K562 (cell line): ENCODE measurements around the gene HDGFL2. TPM values are rescaled to one million over a fixed set of nuclear protein-coding genes. Genes with fewer than 3 reads are reported as not detected.

Experiments
- ATAC-seq: fragments of 200-7000 bp; cut with Tn5 transposase; 3 replicates; pipeline ENCODE4 v1.9.1; 2020; ENCODE audit warnings: moderate library complexity
- BruUV-seq: library from RNA; stranded (reverse); fragments of 400-500 nt; replicated peaks from 2 replicates; lab custom pipeline; 2021; lab: Mats Ljungman, UMichigan
- CTCF ChIA-PET: fragments of 300-600 bp; formaldehyde crosslinking; extraction: SDS; loops from one replicate; lab custom pipeline; 2021; ENCODE audit warnings: low intra/inter-chr PET ratio; lab: Yijun Ruan, JAX
- POLR2A ChIA-PET: fragments of 300-600, 350-650 bp; sonication (Branson Sonifier 250); formaldehyde crosslinking; extraction: SDS; loops from one replicate; lab custom pipeline; 2021; ENCODE audit warnings: antibody characterized with exemption, inconsistent platforms; lab: Yijun Ruan, JAX
- DNase-seq, 4 experiments: peaks; one replicate each; pipeline versions ENCODE4 v3.0.0 to v3.0.0-alpha.2; 2011 to 2018; ENCODE audit warnings: low spot score in 3 of 4, mixed read lengths in 3 of 4; ENCODE audit errors: extremely low read depth in 1 of 4
- FAIRE-seq: peaks from 2 replicates; lab custom pipeline; 2011; peaks lifted over from hg19 to GRCh38; lab: Jason Lieb, UNC
- H2AFZ ChIP-seq: 2 replicates; pipeline ENCODE4 v1.6.0; 2011; ENCODE audit warnings: low read depth, low read length, control low read depth, inconsistent platforms
- H3K27ac ChIP-seq: fragments of 200-600 bp; 3 replicates; pipeline ENCODE4 v1.8.0; 2011; ENCODE audit warnings: low read depth, mild to moderate bottlenecking, control low read depth, inconsistent platforms, low read length, moderate library complexity, mixed read lengths; ENCODE audit errors: extremely low read depth
- H3K27me3 ChIP-seq, 2 experiments: fragments of 300-600 bp in 1 of 2; 2 replicates in 1 of 2; 3 replicates in 1 of 2; pipeline versions ENCODE4 v1.6.0 to v1.8.0; 2011; ENCODE audit warnings: inconsistent platforms in 2 of 2, low read length in 2 of 2, mild to moderate bottlenecking in 1 of 2, mixed read lengths in 1 of 2, moderate library complexity in 1 of 2; ENCODE audit not compliant: control insufficient read depth in 2 of 2, insufficient read depth in 2 of 2
- H3K36me3 ChIP-seq: fragments of 300-600 bp; 3 replicates; pipeline ENCODE4 v1.8.0; 2011; ENCODE audit warnings: mild to moderate bottlenecking, low read length, inconsistent platforms; ENCODE audit not compliant: control insufficient read depth, insufficient read depth
- H3K4me1 ChIP-seq, 2 experiments: fragments of 200-600 bp in 1 of 2; replicated peaks in 1 of 2; 2 replicates in 1 of 2; 3 replicates in 1 of 2; pipeline versions ENCODE4 v1.5.1 to v1.8.0; 2011; ENCODE audit warnings: inconsistent platforms in 2 of 2, low read length in 2 of 2, mild to moderate bottlenecking in 1 of 2, mixed read lengths in 1 of 2, moderate library complexity in 1 of 2; ENCODE audit not compliant: control insufficient read depth in 2 of 2, insufficient read depth in 2 of 2
- H3K4me2 ChIP-seq: 2 replicates; pipeline ENCODE4 v1.6.1; 2011; ENCODE audit warnings: low read length, control low read depth, inconsistent platforms, mixed read lengths; ENCODE audit not compliant: insufficient read depth
- H3K4me3 ChIP-seq: fragments of 200-600 bp; sonication (generic), shearing (Covaris generic); 2 replicates; pipeline ENCODE4 v1.5.1; 2016; ENCODE audit warnings: control low read depth, inconsistent platforms
- H3K79me2 ChIP-seq: fragments of 200-600 bp; 3 replicates; pipeline ENCODE4 v1.8.0; 2011; ENCODE audit warnings: low read length, inconsistent platforms; ENCODE audit not compliant: control insufficient read depth, insufficient read depth
- H3K9ac ChIP-seq, 2 experiments: 2 replicates each; pipeline versions ENCODE4 v1.6.0 to v1.6.1; 2011; ENCODE audit warnings: low read depth in 2 of 2, low read length in 2 of 2, control low read depth in 1 of 2, inconsistent platforms in 1 of 2, mild to moderate bottlenecking in 1 of 2, mixed read lengths in 1 of 2; ENCODE audit not compliant: insufficient read depth in 1 of 2
- H3K9me1 ChIP-seq: one replicate; pipeline ENCODE4 v1.6.0; 2011; ENCODE audit warnings: inconsistent platforms, mild to moderate bottlenecking, low read length, moderate library complexity; ENCODE audit not compliant: control insufficient read depth, insufficient read depth
- H3K9me3 ChIP-seq: replicated peaks from 2 replicates; pipeline ENCODE4 v1.5.1; 2011; ENCODE audit warnings: low read depth, low read length, inconsistent platforms; ENCODE audit not compliant: control insufficient read depth, insufficient read depth
- H4K20me1 ChIP-seq: replicated peaks from 2 replicates; pipeline ENCODE4 v1.6.1; 2011; ENCODE audit warnings: low read length, inconsistent platforms, mixed read lengths; ENCODE audit not compliant: control insufficient read depth, insufficient read depth
- ARNT ChIP-seq, 2 experiments: fragments of 450-650 bp; IDR thresholded peaks; 2 replicates each; pipeline ENCODE4 v1.6.1; 2016; ENCODE audit warnings: mild to moderate bottlenecking in 1 of 2
- CC2D1A ChIP-seq: fragments of 450-650 bp; IDR thresholded peaks from 2 replicates; pipeline ENCODE4 v1.6.1; 2017; ENCODE audit warnings: mild to moderate bottlenecking
- CGGBP1 ChIP-seq: fragments of 250-450 bp; sonication (Bioruptor Pico); IDR thresholded peaks from 2 replicates; pipeline ENCODE4 v1.9.0; 2021; ENCODE audit warnings: mild to moderate bottlenecking
- HCFC1 ChIP-seq: IDR thresholded peaks from 2 replicates; pipeline ENCODE4 v1.6.1; 2012; ENCODE audit warnings: low read depth, low read length, improper control_type of control experiment
- HNRNPK ChIP-seq: fragments of 200-400 bp; formaldehyde crosslinking; IDR thresholded peaks from one replicate; pipeline ENCODE4 v1.6.1; 2018; ENCODE audit warnings: mild to moderate bottlenecking, low read depth, low read length; ENCODE audit not compliant: poor library complexity, severe bottlenecking
- MLLT1 ChIP-seq, 2 experiments: fragments of 450-650 bp; IDR thresholded peaks; 2 replicates each; pipeline ENCODE4 v1.6.1; 2016
- MLX ChIP-seq, 2 experiments: fragments of 450-650 bp in 1 of 2; sonication (generic) in 1 of 2; formaldehyde crosslinking; conservative IDR thresholded peaks; 2 replicates each; pipeline versions ENCODE4 v1.4.0 to v1.8.1; 2020 to 2022; ENCODE audit warnings: mild to moderate bottlenecking in 1 of 2, missing genetic modification reagents in 1 of 2
- MTA1 ChIP-seq: fragments of 450-650 bp; IDR thresholded peaks from 2 replicates; pipeline ENCODE4 v1.6.1; 2017; ENCODE audit warnings: borderline replicate concordance
- NFIC ChIP-seq: fragments of 450-650 bp; IDR thresholded peaks from 2 replicates; pipeline ENCODE4 v1.6.1; 2017; ENCODE audit warnings: mild to moderate bottlenecking, inconsistent platforms
- ZBTB26 ChIP-seq: fragments of 450-650 bp; formaldehyde crosslinking; IDR thresholded peaks from 2 replicates; pipeline ENCODE4 v1.4.0; 2022; ENCODE audit warnings: missing genetic modification characterization
- ZNF124 ChIP-seq: sonication (generic); formaldehyde crosslinking; IDR thresholded peaks from 2 replicates; pipeline ENCODE4 v1.8.1; 2022; ENCODE audit warnings: missing genetic modification reagents
- ZNF133 ChIP-seq: fragments of 250-450 bp; sonication (Bioruptor Pico); IDR thresholded peaks from 2 replicates; pipeline ENCODE4 v1.4.0; 2020; ENCODE audit warnings: mild to moderate bottlenecking
- ZNF134 ChIP-seq: fragments of 250-450 bp; sonication (Bioruptor Pico); conservative IDR thresholded peaks from 2 replicates; pipeline ENCODE4 v1.4.0; 2020
- ZNF316 ChIP-seq: fragments of 450-650 bp; IDR thresholded peaks from 2 replicates; pipeline ENCODE4 v1.6.1; 2016
- WGBS: fragments of 100-300 bp; shearing (Covaris generic); methylation state at CpG from one replicate; pipeline ENCODE4 v1.1.6; 2016; ENCODE audit warnings: low coverage, mixed read lengths; ENCODE audit not compliant: insufficient coverage; ENCODE audit errors: missing lambda C conversion rate; 5-methylcytosine and 5-hydroxymethylcytosine counted together
- in situ Hi-C: fragments of 300-500 bp; cut with MboI; formaldehyde crosslinking; loops from 4 replicates; pipeline ENCODE4 v1.15.0; 2018; ENCODE audit warnings: inconsistent platforms, mixed read lengths
- intact Hi-C: fragments of 100-400 bp; cut with micrococcal nuclease; formaldehyde crosslinking; loops from 2 replicates; pipeline ENCODE4 v1.14.2; 2022
- polyA plus RNA-seq, 8 experiments: library from polyadenylated mRNA; depleted of rRNA in 4 of 8; stranded (reverse) in 5 of 8; unstranded in 3 of 8; fragments of >200 nt; fragmentation: Nextera tagmentation in 2 of 8; fragmentation: Illumina TruSeq in 1 of 8; extraction: Ambion mirVana in 2 of 8; extraction: Trizol in 1 of 8; gene quantifications; 2 replicates each; pipeline versions ENCODE4 v1.2.1 to v1.2.3, GENCODE V29; 2011 to 2014; ENCODE audit warnings: inconsistent platforms in 1 of 8, missing spikeins in 1 of 8
- total RNA-seq, 7 experiments: library from RNA; depleted of rRNA in 6 of 7; stranded (reverse); fragments of >200 nt in 6 of 7; fragmentation: Illumina TruSeq in 2 of 7; extraction: Trizol in 2 of 7; gene quantifications; 2 replicates each; pipeline versions ENCODE4 v1.2.1 to v1.2.3, GENCODE V29; 2011 to 2021; ENCODE audit warnings: low replicate concordance in 1 of 7
- TF ChIP-seq, protein P1 (sequence below), 2 experiments: fragments of 150-350 bp in 1 of 2; IDR thresholded peaks; 2 replicates each; pipeline ENCODE4 v1.6.1; 2012 to 2016; ENCODE audit warnings: low read depth in 2 of 2, low read length in 2 of 2, mild to moderate bottlenecking in 1 of 2, moderate library complexity in 1 of 2

The HDGFL2 gene
- total and polyA plus RNA-seq, 9 of the 15 experiments (the other 6 are each of a cell fraction or from before 2014, with no cell fraction given), result 0.13 to 61.7 (median 16.0) TPM

DNA sequence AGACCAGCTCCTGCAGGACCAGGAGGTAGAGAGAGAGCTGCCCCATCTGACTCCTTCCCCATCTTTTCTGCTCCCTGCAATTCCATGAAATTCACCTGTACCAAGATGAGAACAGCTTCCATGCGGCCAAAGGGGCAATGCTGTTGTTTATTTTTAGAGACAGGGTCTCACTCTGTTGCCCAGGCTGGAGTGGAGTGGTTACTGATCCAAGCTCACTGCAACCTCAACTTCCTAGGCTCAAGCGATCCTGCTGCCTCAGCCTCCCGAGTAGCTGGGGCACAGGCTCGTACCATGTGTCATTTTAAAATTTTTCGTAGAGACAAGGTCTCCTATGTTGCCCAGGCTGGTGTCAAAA is 49.8 kb downstream of the HDGFL2 start:
- POLR2A ChIA-PET, result interaction anchor here (0.9 kb wide), 1 partner anchor 18 kb away, joined by 3 read pairs; no protein-coding TSS in a partner anchor
- H3K9me1 ChIP-seq, result no peaks in the 10 kb centered on the region
- 0 out of 2 replicates have a peak, but pooled peaks cover 3% of the 10 kb centered on the region for H4K20me1 ChIP-seq
- in situ Hi-C loops (no loop called here), intact Hi-C loops (no loop called here)
- H3K9me3 ChIP-seq, result no peaks in the 10 kb centered on the region
- no peaks in the 10 kb centered on the region for H3K79me2 ChIP-seq
- H3K27ac ChIP-seq, result no peak overlapping the region
- no peak overlapping the region for H2AFZ ChIP-seq
- H3K9ac ChIP-seq, result peak overlapping the region in 1 of 2 experiments; percentile 64; a peak in 2 of 4 replicates
- H3K4me2 ChIP-seq, result no peak overlapping the region
- CTCF ChIA-PET, result interaction anchor here (0.6 to 2.1 kb wide), 2 partner anchors 114 to 250 kb away, joined by 3 to 9 read pairs; no protein-coding TSS in a partner anchor
- FAIRE-seq (no peak), ATAC-seq (no peak), DNase-seq (no peak)
- no peak overlapping the region for H3K4me3 ChIP-seq
- H3K27me3 ChIP-seq, result no peaks in the 10 kb centered on the region; a peak in 1 of 5 replicates
- BruUV-seq, result no TSS peak
- peaks cover 0 to 42% of the 10 kb centered on the region in 2 experiments; a peak in 2 of 5 replicates for H3K4me1 ChIP-seq
- WGBS, result 24% methylated on average over 5 of the region's 5 CpGs
- H3K36me3 ChIP-seq, result no peaks in the 10 kb centered on the region
- no peak for TF ChIP-seq ARNT (IDR thresholded peaks at IDR 0.05)
- TF ChIP-seq ZBTB26 (CRISPR knock-in tag), result no peak
- TF ChIP-seq MLLT1 (IDR thresholded peaks at IDR 0.05), result no peak
- TF ChIP-seq CC2D1A, result no peak
- no peak for TF ChIP-seq ZNF124 (CRISPR knock-in tag)
- no peak for TF ChIP-seq HNRNPK
- TF ChIP-seq MTA1, result no peak
- no peak for TF ChIP-seq MLX (CRISPR knock-in tag; conservative IDR thresholded peaks at IDR 0.05)
- TF ChIP-seq ZNF134, result no peak
- no peak for TF ChIP-seq ZNF133 (CRISPR knock-in tag)
- TF ChIP-seq ZNF316, result no peak
- no peak for TF ChIP-seq CGGBP1 (CRISPR knock-in tag)
- no peak for TF ChIP-seq HCFC1
- no peak for TF ChIP-seq NFIC
- TF ChIP-seq, protein P1, sequence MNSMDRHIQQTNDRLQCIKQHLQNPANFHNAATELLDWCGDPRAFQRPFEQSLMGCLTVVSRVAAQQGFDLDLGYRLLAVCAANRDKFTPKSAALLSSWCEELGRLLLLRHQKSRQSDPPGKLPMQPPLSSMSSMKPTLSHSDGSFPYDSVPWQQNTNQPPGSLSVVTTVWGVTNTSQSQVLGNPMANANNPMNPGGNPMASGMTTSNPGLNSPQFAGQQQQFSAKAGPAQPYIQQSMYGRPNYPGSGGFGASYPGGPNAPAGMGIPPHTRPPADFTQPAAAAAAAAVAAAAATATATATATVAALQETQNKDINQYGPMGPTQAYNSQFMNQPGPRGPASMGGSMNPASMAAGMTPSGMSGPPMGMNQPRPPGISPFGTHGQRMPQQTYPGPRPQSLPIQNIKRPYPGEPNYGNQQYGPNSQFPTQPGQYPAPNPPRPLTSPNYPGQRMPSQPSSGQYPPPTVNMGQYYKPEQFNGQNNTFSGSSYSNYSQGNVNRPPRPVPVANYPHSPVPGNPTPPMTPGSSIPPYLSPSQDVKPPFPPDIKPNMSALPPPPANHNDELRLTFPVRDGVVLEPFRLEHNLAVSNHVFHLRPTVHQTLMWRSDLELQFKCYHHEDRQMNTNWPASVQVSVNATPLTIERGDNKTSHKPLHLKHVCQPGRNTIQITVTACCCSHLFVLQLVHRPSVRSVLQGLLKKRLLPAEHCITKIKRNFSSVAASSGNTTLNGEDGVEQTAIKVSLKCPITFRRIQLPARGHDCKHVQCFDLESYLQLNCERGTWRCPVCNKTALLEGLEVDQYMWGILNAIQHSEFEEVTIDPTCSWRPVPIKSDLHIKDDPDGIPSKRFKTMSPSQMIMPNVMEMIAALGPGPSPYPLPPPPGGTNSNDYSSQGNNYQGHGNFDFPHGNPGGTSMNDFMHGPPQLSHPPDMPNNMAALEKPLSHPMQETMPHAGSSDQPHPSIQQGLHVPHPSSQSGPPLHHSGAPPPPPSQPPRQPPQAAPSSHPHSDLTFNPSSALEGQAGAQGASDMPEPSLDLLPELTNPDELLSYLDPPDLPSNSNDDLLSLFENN (IDR thresholded peaks at IDR 0.05; ENCODE audit: low read depth in 2 of 2, low read length in 2 of 2), result no peak
